Epithelial cell of proximal tubule (primary cell): ENCODE data around the gene CLPSL1. TPM values are rescaled to one million over a fixed set of nuclear protein-coding genes. Genes with fewer than 3 reads are reported as not detected.

Experiments
- DNase-seq: peaks from one replicate; pipeline ENCODE4 v3.0.0-alpha.2; 2011; ENCODE audit warnings: low read depth
- H3K4me3 ChIP-seq: 2 replicates; pipeline ENCODE4 v1.5.1; 2011; ENCODE audit warnings: low read depth, mild to moderate bottlenecking, low read length
- total RNA-seq: library from RNA; depleted of rRNA; stranded (reverse); fragments of >200 nt; gene quantifications from 2 replicates; pipeline ENCODE4 v1.2.3, GENCODE V29; 2015
- TF ChIP-seq, protein P1 (sequence below): conservative IDR thresholded peaks from 2 replicates; pipeline ENCODE4 v1.5.1; 2012; ENCODE audit warnings: low read depth, mild to moderate bottlenecking, low read length

Gene CLPSL1
- total RNA-seq, 1 donor from 2014 or later: not detected

- no peak within 1 kb of the TSS for H3K4me3 ChIP-seq
- TF ChIP-seq, protein P1, sequence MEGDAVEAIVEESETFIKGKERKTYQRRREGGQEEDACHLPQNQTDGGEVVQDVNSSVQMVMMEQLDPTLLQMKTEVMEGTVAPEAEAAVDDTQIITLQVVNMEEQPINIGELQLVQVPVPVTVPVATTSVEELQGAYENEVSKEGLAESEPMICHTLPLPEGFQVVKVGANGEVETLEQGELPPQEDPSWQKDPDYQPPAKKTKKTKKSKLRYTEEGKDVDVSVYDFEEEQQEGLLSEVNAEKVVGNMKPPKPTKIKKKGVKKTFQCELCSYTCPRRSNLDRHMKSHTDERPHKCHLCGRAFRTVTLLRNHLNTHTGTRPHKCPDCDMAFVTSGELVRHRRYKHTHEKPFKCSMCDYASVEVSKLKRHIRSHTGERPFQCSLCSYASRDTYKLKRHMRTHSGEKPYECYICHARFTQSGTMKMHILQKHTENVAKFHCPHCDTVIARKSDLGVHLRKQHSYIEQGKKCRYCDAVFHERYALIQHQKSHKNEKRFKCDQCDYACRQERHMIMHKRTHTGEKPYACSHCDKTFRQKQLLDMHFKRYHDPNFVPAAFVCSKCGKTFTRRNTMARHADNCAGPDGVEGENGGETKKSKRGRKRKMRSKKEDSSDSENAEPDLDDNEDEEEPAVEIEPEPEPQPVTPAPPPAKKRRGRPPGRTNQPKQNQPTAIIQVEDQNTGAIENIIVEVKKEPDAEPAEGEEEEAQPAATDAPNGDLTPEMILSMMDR: no peak
- no peak for DNase-seq
These were observed 43.8 kb upstream of the CLPSL1 start, which contains the start of gene ARMC12 for GRCh38 chr6:35736982-35737412. Gene ARMC12, plus strand, starts transcription at chr6:35737032. Its CDS starts 77 bp downstream, at chr6:35737109.

GRCh38 chr6:35737413-35738211, 43.2 kb upstream of the CLPSL1 start:
- TF ChIP-seq, protein P1: peak; percentile 89
- DNase-seq: no peak
- no peak overlapping the region for H3K4me3 ChIP-seq

- no peak for DNase-seq
- H3K4me3 ChIP-seq: no peak overlapping the region
- TF ChIP-seq, protein P1: no peak
These were observed 40.9 kb upstream of the CLPSL1 start for GRCh38 chr6:35739645-35740524.

GRCh38 chr6:35742842-35743241, 38.0 kb upstream of the CLPSL1 start:
- TF ChIP-seq, protein P1: no peak
- H3K4me3 ChIP-seq: no peak overlapping the region
- DNase-seq: no peak

DNA sequence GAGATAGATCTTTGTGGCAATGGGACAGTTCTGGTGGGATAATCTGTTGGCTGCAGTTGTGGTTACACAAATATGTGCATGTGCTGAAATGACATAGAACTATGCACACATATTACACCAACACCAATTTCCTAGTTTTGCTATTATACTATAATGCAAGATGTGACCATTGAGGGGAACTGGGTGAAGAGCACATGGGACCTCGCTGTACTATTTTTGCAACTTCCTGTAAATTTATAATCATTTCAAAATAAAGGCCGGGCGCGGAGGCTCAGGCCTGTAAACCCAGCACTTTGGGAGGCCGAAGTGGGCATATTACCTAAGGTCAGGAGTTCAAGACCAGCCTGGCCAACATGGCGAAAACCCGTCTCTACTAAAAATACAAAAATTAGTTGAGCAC, 35.3 kb upstream of the CLPSL1 start:
- DNase-seq: no peak
- H3K4me3 ChIP-seq: no peak overlapping the region
- TF ChIP-seq, protein P1: no peak

DNA sequence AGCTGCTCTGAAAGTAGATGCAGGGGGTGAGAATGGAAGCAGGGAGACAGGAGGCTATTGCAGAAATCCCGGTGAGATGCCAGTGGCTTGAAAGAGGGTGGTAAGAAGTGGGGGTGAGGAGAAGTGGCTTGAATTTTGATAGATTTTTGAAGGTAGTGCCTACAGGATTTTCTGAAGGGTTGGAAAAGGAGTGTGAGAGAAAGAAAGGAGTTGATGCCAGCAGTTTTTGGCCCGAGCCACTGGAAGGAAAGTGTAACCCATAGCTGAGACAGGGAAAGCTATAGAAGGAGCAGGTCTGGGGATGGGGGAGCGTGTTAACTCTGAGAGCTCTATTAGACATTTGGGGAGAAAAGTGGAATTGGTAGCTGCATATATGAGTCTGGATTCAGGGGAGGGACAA, 34.3 kb upstream of the CLPSL1 start:
- TF ChIP-seq, protein P1: no peak
- no peak for DNase-seq
- H3K4me3 ChIP-seq: no peak overlapping the region
